HepG2 (cell line): Measurements from ENCODE around the gene TMPRSS7. TPM values are rescaled to one million over a fixed set of nuclear protein-coding genes. Genes with fewer than 3 reads are reported as not detected.

Experiments used
- ATAC-seq: fragments of 200-7000 bp; cut with Tn5 transposase; 3 replicates; pipeline ENCODE4 v1.9.1; 2020; ENCODE audit warnings: mild to moderate bottlenecking, moderate library complexity
- BruUV-seq: library from RNA; stranded (reverse); fragments of 400-500 nt; replicated peaks from 2 replicates; lab custom pipeline; 2021; lab: Mats Ljungman, UMichigan
- CTCF ChIA-PET: fragments of 300-600 bp; formaldehyde crosslinking; extraction: SDS; loops from one replicate; lab custom pipeline; 2021; ENCODE audit warnings: low total read pairs, inconsistent platforms, low intra/inter-chr PET ratio; lab: Yijun Ruan, JAX
- POLR2A ChIA-PET: fragments of 350-600 bp; sonication (Branson Sonifier 250); formaldehyde crosslinking; loops from one replicate; lab custom pipeline; 2020; ENCODE audit warnings: antibody characterized with exemption, inconsistent platforms; lab: Yijun Ruan, JAX
- DNase-seq: peaks from one replicate; pipeline ENCODE4 v3.0.0-alpha.2; 2015; ENCODE audit warnings: low spot score
- FAIRE-seq: peaks from 3 replicates; lab custom pipeline; 2011; peaks lifted over from hg19 to GRCh38; lab: Jason Lieb, UNC
- H2AFZ ChIP-seq: one replicate; pipeline ENCODE4 v1.6.1; 2011; ENCODE audit warnings: low read length, inconsistent platforms
- H3K27ac ChIP-seq: fragments of 300-600 bp; 3 replicates; pipeline ENCODE4 v1.8.0; 2011; ENCODE audit warnings: mixed run types, mild to moderate bottlenecking, mixed read lengths, low read length, inconsistent platforms; ENCODE audit not compliant: insufficient read depth; ENCODE audit errors: extremely low read length
- H3K27me3 ChIP-seq, 2 experiments: fragments of 200-600 bp in 1 of 2; 2 replicates in 1 of 2; 3 replicates in 1 of 2; pipeline versions ENCODE4 v1.6.0 to v1.8.0; 2011; ENCODE audit warnings: low read length in 2 of 2, mild to moderate bottlenecking in 2 of 2, moderate library complexity in 2 of 2, inconsistent platforms in 1 of 2; ENCODE audit not compliant: insufficient read depth in 2 of 2, control insufficient read depth in 1 of 2
- H3K36me3 ChIP-seq, 2 experiments: fragments of 200-600 bp in 1 of 2; replicated peaks in 1 of 2; 2 replicates in 1 of 2; 3 replicates in 1 of 2; pipeline versions ENCODE4 v1.5.1 to v1.8.0; 2011; ENCODE audit warnings: low read length in 2 of 2, inconsistent platforms in 1 of 2; ENCODE audit not compliant: insufficient read depth in 2 of 2, control insufficient read depth in 1 of 2
- H3K4me1 ChIP-seq: 2 replicates; pipeline ENCODE4 v1.5.1; 2012; ENCODE audit warnings: low read length, inconsistent platforms; ENCODE audit not compliant: insufficient read depth
- H3K4me2 ChIP-seq: 2 replicates; pipeline ENCODE4 v1.6.0; 2011; ENCODE audit warnings: low read depth, low read length, inconsistent platforms
- H3K4me3 ChIP-seq, 3 experiments: fragments of 200-600 bp in 1 of 3; sonication (generic), shearing (Covaris generic) in 1 of 3; replicated peaks in 1 of 3; 2 replicates each; pipeline ENCODE4 v1.5.1; 2011 to 2016; ENCODE audit warnings: low read length in 3 of 3, inconsistent platforms in 2 of 3, low read depth in 2 of 3, mild to moderate bottlenecking in 2 of 3, control low read depth in 1 of 3, mixed read lengths in 1 of 3; ENCODE audit not compliant: insufficient read depth in 1 of 3
- H3K79me2 ChIP-seq: one replicate; pipeline ENCODE4 v1.6.1; 2011; ENCODE audit warnings: low read length, inconsistent platforms; ENCODE audit not compliant: insufficient read depth
- H3K9ac ChIP-seq: 2 replicates; pipeline ENCODE4 v1.6.0; 2011; ENCODE audit warnings: mild to moderate bottlenecking, low read depth, low read length, inconsistent platforms; ENCODE audit not compliant: insufficient read depth
- H3K9me3 ChIP-seq: 2 replicates; pipeline ENCODE4 v1.5.1; 2012; ENCODE audit warnings: mild to moderate bottlenecking, low read length
- H4K20me1 ChIP-seq: 2 replicates; pipeline ENCODE4 v1.6.0; 2011; ENCODE audit warnings: inconsistent platforms, mild to moderate bottlenecking, low read length, moderate library complexity; ENCODE audit not compliant: insufficient read depth
- ATF7 ChIP-seq, 2 experiments: fragments of 450-650 bp in 1 of 2; sonication (generic) in 1 of 2; formaldehyde crosslinking in 1 of 2; IDR thresholded peaks; 2 replicates each; pipeline versions ENCODE4 v1.4.0 to v1.6.1; 2016 to 2020; ENCODE audit warnings: antibody characterized with exemption in 1 of 2, mild to moderate bottlenecking in 1 of 2, missing genetic modification reagents in 1 of 2
- CC2D1A ChIP-seq: sonication (generic); formaldehyde crosslinking; IDR thresholded peaks from 2 replicates; pipeline ENCODE4 v1.8.1; 2023; ENCODE audit warnings: mild to moderate bottlenecking, missing genetic modification reagents
- CCDC6 ChIP-seq: sonication (generic); formaldehyde crosslinking; IDR thresholded peaks from 2 replicates; pipeline ENCODE4 v1.8.1; 2022; ENCODE audit warnings: mild to moderate bottlenecking, missing genetic modification reagents, moderate library complexity
- KDM5A ChIP-seq: fragments of 200-600 bp; sonication (generic); IDR thresholded peaks from 2 replicates; pipeline ENCODE4 v1.7.0; 2018; ENCODE audit warnings: antibody characterized with exemption, mild to moderate bottlenecking, low read length, borderline replicate concordance
- NPAS2 ChIP-seq: sonication (generic); formaldehyde crosslinking; IDR thresholded peaks from 2 replicates; pipeline ENCODE4 v1.8.0; 2022; ENCODE audit warnings: mild to moderate bottlenecking, missing genetic modification reagents, borderline replicate concordance
- PRMT3 ChIP-seq: sonication (generic); formaldehyde crosslinking; IDR thresholded peaks from 2 replicates; pipeline ENCODE4 v1.8.1; 2022; ENCODE audit warnings: low read depth, mild to moderate bottlenecking, moderate library complexity, missing genetic modification reagents, borderline replicate concordance
- SRY ChIP-seq: sonication (generic); formaldehyde crosslinking; IDR thresholded peaks from 2 replicates; pipeline ENCODE4 v1.8.0; 2022; ENCODE audit warnings: mild to moderate bottlenecking, missing genetic modification reagents
- THAP11 ChIP-seq: IDR thresholded peaks from 2 replicates; pipeline ENCODE4 v1.6.1; 2016; ENCODE audit warnings: missing biosample characterization, missing genetic modification reagents
- TRIM22 ChIP-seq: fragments of 450-650 bp; IDR thresholded peaks from 2 replicates; pipeline ENCODE4 v1.6.1; 2017
- ZNF101 ChIP-seq: sonication (generic); formaldehyde crosslinking; IDR thresholded peaks from 2 replicates; pipeline ENCODE4 v1.4.0; 2020; ENCODE audit warnings: mild to moderate bottlenecking, low read depth, missing genetic modification reagents, borderline replicate concordance
- ZNF138 ChIP-seq: sonication (generic); formaldehyde crosslinking; IDR thresholded peaks from 2 replicates; pipeline ENCODE4 v1.5.0; 2020; ENCODE audit warnings: mild to moderate bottlenecking, low read depth, missing genetic modification reagents
- ZNF253 ChIP-seq: sonication (generic); formaldehyde crosslinking; IDR thresholded peaks from 2 replicates; pipeline ENCODE4 v1.8.0; 2022; ENCODE audit warnings: mild to moderate bottlenecking, missing genetic modification reagents, borderline replicate concordance
- ZNF616 ChIP-seq: sonication (generic); formaldehyde crosslinking; IDR thresholded peaks from 2 replicates; pipeline ENCODE4 v1.5.0; 2020; ENCODE audit warnings: low read depth, mild to moderate bottlenecking, missing genetic modification reagents
- WGBS: methylation state at CpG from one replicate; pipeline ENCODE4 v1.1.6; 2017; ENCODE audit warnings: low lambda C conversion rate; 5-methylcytosine and 5-hydroxymethylcytosine counted together
- in situ Hi-C: cut with HindIII; loops from 2 replicates; pipeline ENCODE4 v1.10.0; 2017; ENCODE audit warnings: low pct_unique_long_range_greater_than_20kb; ENCODE audit not compliant: extremely low pct_ligation_motif_present
- intact Hi-C: fragments of 100-400 bp; cut with micrococcal nuclease; formaldehyde crosslinking; loops from one replicate; pipeline ENCODE4 v1.10.0; 2022; ENCODE audit not compliant: unreplicated experiment
- polyA plus RNA-seq, 8 experiments: library from polyadenylated mRNA; depleted of rRNA in 3 of 8; stranded (reverse) in 7 of 8; unstranded in 1 of 8; fragments of >200 nt; fragmentation: Illumina TruSeq in 4 of 8; extraction: Trizol in 4 of 8; gene quantifications; 2 replicates each; pipeline versions ENCODE4 v1.2.1 to v1.2.3, GENCODE V29; 2011 to 2016; ENCODE audit warnings: low read depth in 4 of 8, missing spikeins in 1 of 8, mixed read lengths in 1 of 8; ENCODE audit not compliant: insufficient read depth in 1 of 8
- total RNA-seq, 5 experiments: library from RNA; depleted of rRNA; stranded (reverse); fragments of >200 nt; fragmentation: Illumina TruSeq; extraction: Trizol; gene quantifications; 2 replicates each; pipeline ENCODE4 v1.2.3, GENCODE V29; 2016; ENCODE audit warnings: low read depth in 1 of 5

The TMPRSS7 gene
- total and polyA plus RNA-seq, 2 of the 13 experiments (the other 11 are each of a cell fraction or from before 2014, with no cell fraction given), result not detected

GRCh38 chr3:112097378-112097777 lies 62.8 kb downstream of the TMPRSS7 start (continued):
- TF ChIP-seq SRY (CRISPR knock-in tag) (no peak), CCDC6 (CRISPR knock-in tag) (no peak), NPAS2 (CRISPR knock-in tag) (no peak), ZNF101 (CRISPR knock-in tag) (no peak), ZNF138 (no peak), THAP11 (CRISPR knock-in tag) (no peak), TRIM22 (no peak), ZNF253 (CRISPR knock-in tag) (no peak)

- CTCF ChIA-PET, result no interaction called here
- intact Hi-C loops, result no loop called here
- in situ Hi-C loops, result no loop called here
- Histone ChIP-seq H3K9ac (no peak overlapping the region), H4K20me1 (no peaks in the 10 kb centered on the region), H3K4me3 (no peak overlapping the region), H3K9me3 (no peaks in the 10 kb centered on the region), H3K4me2 (no peak overlapping the region), H3K36me3 (no peaks in the 10 kb centered on the region), H3K4me1 (no peaks in the 10 kb centered on the region), H2AFZ (no peak overlapping the region), H3K27me3 (no peaks in the 10 kb centered on the region; a peak in 1 of 5 replicates), H3K27ac (no peak overlapping the region), H3K79me2 (no peaks in the 10 kb centered on the region)
- WGBS, result 34% methylated on average over 2 of the region's 2 CpGs
- TF ChIP-seq ZNF616 (CRISPR knock-in tag) (no peak), PRMT3 (no peak), ATF7 (IDR thresholded peaks at IDR 0.05) (peak; percentile 61), ATF7 (CRISPR knock-in tag; IDR thresholded peaks at IDR 0.05) (no peak), CCDC6 (CRISPR knock-in tag) (no peak), CC2D1A (CRISPR knock-in tag) (no peak), KDM5A (no peak)
- DNase-seq (no peak), ATAC-seq (no peak), FAIRE-seq (no peak)
- BruUV-seq, result no TSS peak
- POLR2A ChIA-PET, result no interaction called here
These were observed 67.4 kb downstream of the TMPRSS7 start for GRCh38 chr3:112101916-112102315.
